Ishikawa (cell line): Measurements from ENCODE around the gene CCT5.

Experiments used
- CEBPB ChIP-seq: IDR thresholded peaks from 2 replicates; pipeline ENCODE4 v1.6.1; 2012
- CREB1 ChIP-seq: IDR thresholded peaks from 2 replicates; pipeline ENCODE4 v1.6.1; 2012; ENCODE audit warnings: low read depth
- EGR1 ChIP-seq: IDR thresholded peaks from 2 replicates; pipeline ENCODE4 v1.6.1; 2012
- EP300 ChIP-seq: IDR thresholded peaks from 2 replicates; pipeline ENCODE4 v1.6.1; 2012; ENCODE audit warnings: borderline replicate concordance
- FOXM1 ChIP-seq: IDR thresholded peaks from 2 replicates; pipeline ENCODE4 v1.6.1; 2012; ENCODE audit warnings: low read depth, borderline replicate concordance
- MAX ChIP-seq: IDR thresholded peaks from 2 replicates; pipeline ENCODE4 v1.6.1; 2012
- NFIC ChIP-seq: IDR thresholded peaks from 2 replicates; pipeline ENCODE4 v1.6.1; 2012
- RAD21 ChIP-seq: IDR thresholded peaks from 2 replicates; pipeline ENCODE4 v1.6.1; 2012; ENCODE audit warnings: low read depth
- REST ChIP-seq: IDR thresholded peaks from 2 replicates; pipeline ENCODE4 v1.6.1; 2012; ENCODE audit warnings: low read depth, mild to moderate bottlenecking
- TAF1 ChIP-seq: IDR thresholded peaks from 2 replicates; pipeline ENCODE4 v1.6.1; 2012; ENCODE audit warnings: low read depth, mild to moderate bottlenecking
- TCF12 ChIP-seq: IDR thresholded peaks from 2 replicates; pipeline ENCODE4 v1.6.1; 2012; ENCODE audit warnings: low read depth
- TEAD4 ChIP-seq: IDR thresholded peaks from 2 replicates; pipeline ENCODE4 v1.6.1; 2012
- USF1 ChIP-seq: IDR thresholded peaks from 2 replicates; pipeline ENCODE4 v1.6.1; 2012
- YY1 ChIP-seq: IDR thresholded peaks from 2 replicates; pipeline ENCODE4 v1.6.1; 2012; ENCODE audit warnings: low read depth
- ZBTB7A ChIP-seq: IDR thresholded peaks from 2 replicates; pipeline ENCODE4 v1.6.1; 2012; ENCODE audit warnings: low read depth

CCT5 gene

GRCh38 chr5:10213316-10213715, 36.8 kb upstream of the CCT5 start:
- no peak for TF ChIP-seq CEBPB
- no peak for TF ChIP-seq YY1
- no peak for TF ChIP-seq MAX
- no peak for TF ChIP-seq TAF1
- no peak for TF ChIP-seq TEAD4
- no peak for TF ChIP-seq NFIC
- no peak for TF ChIP-seq REST
- no peak for TF ChIP-seq FOXM1
- TF ChIP-seq CREB1: no peak
- TF ChIP-seq USF1: no peak
- no peak for TF ChIP-seq EP300
- no peak for TF ChIP-seq RAD21
- no peak for TF ChIP-seq ZBTB7A
- TF ChIP-seq TCF12: no peak
- TF ChIP-seq EGR1: no peak

- TF ChIP-seq USF1: no peak
- TF ChIP-seq ZBTB7A: no peak
- no peak for TF ChIP-seq TCF12
- TF ChIP-seq TEAD4: no peak
- no peak for TF ChIP-seq CEBPB
- TF ChIP-seq YY1: no peak
These were observed 36.0 kb upstream of the CCT5 start for GRCh38 chr5:10214041-10214440.

- no peak for TF ChIP-seq ZBTB7A
- TF ChIP-seq YY1: no peak
- TF ChIP-seq TEAD4: no peak
- no peak for TF ChIP-seq EGR1
- TF ChIP-seq TAF1: no peak
- no peak for TF ChIP-seq REST
- TF ChIP-seq EP300: no peak
- TF ChIP-seq FOXM1: no peak
- no peak for TF ChIP-seq CREB1
- TF ChIP-seq RAD21: no peak
- no peak for TF ChIP-seq NFIC
- no peak for TF ChIP-seq TCF12
- no peak for TF ChIP-seq CEBPB
- no peak for TF ChIP-seq USF1
- TF ChIP-seq MAX: no peak
These were observed 34.7 kb upstream of the CCT5 start for GRCh38 chr5:10215366-10215765.

- TF ChIP-seq MAX (no peak), USF1 (no peak), NFIC (no peak), EP300 (no peak), EGR1 (no peak), TAF1 (no peak), CEBPB (no peak), REST (no peak), ZBTB7A (no peak), TEAD4 (no peak)
These were observed 34.0 kb upstream of the CCT5 start for GRCh38 chr5:10216107-10216506.
